OCI-LY7 (cell line): Measurements from ENCODE around the gene ERCC5. TPM values are rescaled to one million over a fixed set of nuclear protein-coding genes. Genes with fewer than 3 reads are reported as not detected.

Experiments
- BruUV-seq: library from RNA; stranded (reverse); fragments of 400-500 nt; replicated peaks from 2 replicates; lab custom pipeline; 2021; lab: Mats Ljungman, UMichigan
- CTCF ChIA-PET: fragments of 300-600 bp; sonication (Branson Sonifier 250); formaldehyde crosslinking; loops from one replicate; lab custom pipeline; 2022; ENCODE audit warnings: antibody characterized with exemption; ENCODE audit not compliant: unreplicated experiment; lab: Charles Lee
- POLR2A ChIA-PET: fragments of 300-600 bp; sonication (Branson Sonifier 250); formaldehyde crosslinking; loops from one replicate; lab custom pipeline; 2022; ENCODE audit warnings: antibody characterized with exemption; lab: Charles Lee
- DNase-seq: peaks from one replicate; pipeline ENCODE4 v3.0.0-alpha.2; 2015; ENCODE audit warnings: low spot score
- H2AFZ ChIP-seq: fragments of 200-600 bp; sonication (generic), shearing (Covaris generic); 2 replicates; pipeline ENCODE4 v1.6.1; 2014; ENCODE audit warnings: mild to moderate bottlenecking, antibody characterized with exemption, low read length, moderate library complexity
- H3K27ac ChIP-seq: fragments of 200-600 bp; sonication (generic); 2 replicates; pipeline ENCODE4 v1.5.1; 2014; ENCODE audit warnings: mixed run types, low read depth, mild to moderate bottlenecking, moderate library complexity, low read length, inconsistent platforms; ENCODE audit not compliant: poor library complexity, severe bottlenecking
- H3K36me3 ChIP-seq: fragments of 200-600 bp; sonication (generic); 2 replicates; pipeline ENCODE4 v1.6.1; 2014; ENCODE audit warnings: mild to moderate bottlenecking, antibody characterized with exemption, low read length, moderate library complexity, mixed read lengths; ENCODE audit not compliant: insufficient read depth
- H3K4me1 ChIP-seq: fragments of 200-600 bp; sonication (generic); 2 replicates; pipeline ENCODE4 v1.5.1; 2014; ENCODE audit warnings: mild to moderate bottlenecking, low read length; ENCODE audit not compliant: insufficient read depth, poor library complexity, severe bottlenecking
- H3K4me2 ChIP-seq: fragments of 200-600 bp; sonication (generic); 2 replicates; pipeline ENCODE4 v1.6.1; 2014; ENCODE audit warnings: mild to moderate bottlenecking, low read length
- H3K4me3 ChIP-seq: fragments of 200-600 bp; sonication (generic); 2 replicates; pipeline ENCODE4 v1.5.1; 2014; ENCODE audit warnings: mild to moderate bottlenecking, low read depth, low read length; ENCODE audit not compliant: poor library complexity, severe bottlenecking
- H3K79me2 ChIP-seq: fragments of 200-600 bp; sonication (generic); 2 replicates; pipeline ENCODE4 v1.6.1; 2016; ENCODE audit warnings: low read depth, mild to moderate bottlenecking, low read length, moderate library complexity, mixed read lengths; ENCODE audit not compliant: insufficient read depth
- H3K9me2 ChIP-seq: fragments of 200-600 bp; sonication (generic); 2 replicates; pipeline ENCODE4 v1.6.1; 2016; ENCODE audit warnings: mild to moderate bottlenecking, low read length, mixed read lengths; ENCODE audit not compliant: insufficient read depth
- H3K9me3 ChIP-seq: fragments of 200-600 bp; sonication (generic); 2 replicates; pipeline ENCODE4 v1.6.1; 2014; ENCODE audit warnings: mild to moderate bottlenecking, mixed run types, low read length, mixed read lengths
- H4K20me1 ChIP-seq: fragments of 200-600 bp; sonication (generic); 2 replicates; pipeline ENCODE4 v1.6.1; 2014; ENCODE audit warnings: mild to moderate bottlenecking, antibody characterized with exemption, low read length, moderate library complexity, mixed read lengths; ENCODE audit not compliant: insufficient read depth
- EZH2phosphoT487 ChIP-seq: fragments of 200-600 bp; sonication (generic); IDR thresholded peaks from 2 replicates; pipeline ENCODE4 v1.6.1; 2018; ENCODE audit warnings: low read depth, borderline replicate concordance, mild to moderate bottlenecking, mixed run types, antibody characterized with exemption, low read length, moderate library complexity, mixed read lengths
- intact Hi-C: fragments of 100-400 bp; cut with micrococcal nuclease; formaldehyde crosslinking; loops from one replicate; pipeline ENCODE4 v1.10.0; 2022; ENCODE audit not compliant: unreplicated experiment
- total RNA-seq, 2 experiments: library from RNA; depleted of rRNA in 1 of 2; stranded (reverse); fragments of >200 nt in 1 of 2; shearing (Covaris generic) in 1 of 2; gene quantifications; 2 replicates each; pipeline ENCODE4 v1.2.3, GENCODE V29; 2014 to 2022
- TF ChIP-seq, protein P1 (sequence below): fragments of 200-600 bp; sonication (generic); conservative IDR thresholded peaks from 2 replicates; pipeline ENCODE4 v1.5.1; 2014; ENCODE audit warnings: mild to moderate bottlenecking, antibody characterized with exemption, low read length, moderate library complexity, mixed read lengths

Gene ERCC5
- total RNA-seq, 2 experiments from 2014 or later, result 37.9 to 38.5 TPM

DNA sequence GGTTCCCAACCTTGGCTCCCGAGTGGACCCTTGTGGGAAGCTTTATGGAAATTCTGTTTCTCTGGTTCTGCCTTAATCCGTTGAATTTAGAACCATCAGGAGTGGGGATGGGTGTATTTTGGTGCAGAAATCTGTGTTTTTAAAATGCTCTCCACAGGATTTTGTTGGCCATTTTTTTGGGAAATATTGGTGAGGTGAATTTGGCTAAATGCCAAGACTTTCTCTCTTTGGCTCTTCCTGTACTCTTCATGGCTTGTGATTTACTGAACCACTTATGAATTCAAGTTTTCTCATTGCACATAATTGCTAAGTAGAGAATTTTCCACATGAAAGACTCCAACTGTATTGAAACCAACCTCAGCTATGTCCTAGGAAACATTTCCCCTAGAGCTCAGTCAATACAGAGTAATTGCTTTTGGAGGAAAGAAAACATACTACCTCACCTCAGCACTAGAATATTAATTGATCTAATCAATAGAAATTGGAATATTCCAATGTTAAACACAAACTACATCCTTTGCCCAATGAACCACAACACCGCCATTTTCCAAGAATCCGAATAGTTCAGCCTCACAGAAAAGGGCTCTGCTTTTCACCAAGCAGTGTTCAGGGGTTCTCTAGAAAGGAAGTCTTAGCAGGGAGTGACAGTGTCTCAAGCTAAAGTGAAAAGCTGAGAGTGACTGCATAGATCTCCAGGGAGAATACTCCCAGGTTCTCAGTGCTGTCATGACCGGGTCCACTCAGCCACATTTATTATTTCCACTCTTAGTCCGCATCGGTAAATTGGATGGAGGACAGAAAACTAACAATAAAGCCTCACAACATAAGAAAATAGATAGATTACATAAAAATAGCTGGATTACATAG, 60.3 kb downstream of the ERCC5 start:
- TF ChIP-seq, protein P1, sequence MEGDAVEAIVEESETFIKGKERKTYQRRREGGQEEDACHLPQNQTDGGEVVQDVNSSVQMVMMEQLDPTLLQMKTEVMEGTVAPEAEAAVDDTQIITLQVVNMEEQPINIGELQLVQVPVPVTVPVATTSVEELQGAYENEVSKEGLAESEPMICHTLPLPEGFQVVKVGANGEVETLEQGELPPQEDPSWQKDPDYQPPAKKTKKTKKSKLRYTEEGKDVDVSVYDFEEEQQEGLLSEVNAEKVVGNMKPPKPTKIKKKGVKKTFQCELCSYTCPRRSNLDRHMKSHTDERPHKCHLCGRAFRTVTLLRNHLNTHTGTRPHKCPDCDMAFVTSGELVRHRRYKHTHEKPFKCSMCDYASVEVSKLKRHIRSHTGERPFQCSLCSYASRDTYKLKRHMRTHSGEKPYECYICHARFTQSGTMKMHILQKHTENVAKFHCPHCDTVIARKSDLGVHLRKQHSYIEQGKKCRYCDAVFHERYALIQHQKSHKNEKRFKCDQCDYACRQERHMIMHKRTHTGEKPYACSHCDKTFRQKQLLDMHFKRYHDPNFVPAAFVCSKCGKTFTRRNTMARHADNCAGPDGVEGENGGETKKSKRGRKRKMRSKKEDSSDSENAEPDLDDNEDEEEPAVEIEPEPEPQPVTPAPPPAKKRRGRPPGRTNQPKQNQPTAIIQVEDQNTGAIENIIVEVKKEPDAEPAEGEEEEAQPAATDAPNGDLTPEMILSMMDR, result no peak
- TF ChIP-seq EZH2phosphoT487, result no peak
- Histone ChIP-seq H3K4me1 (peaks cover 3% of the 10 kb centered on the region), H3K36me3 (no peaks in the 10 kb centered on the region), H3K79me2 (no peaks in the 10 kb centered on the region), H3K4me3 (no peak overlapping the region), H3K9me3 (no peaks in the 10 kb centered on the region), H4K20me1 (no peaks in the 10 kb centered on the region), H3K9me2 (no peaks in the 10 kb centered on the region), H3K4me2 (no peak overlapping the region), H3K27ac (no peak overlapping the region), H2AFZ (no peak overlapping the region)
- ChIA-PET CTCF (no interaction called here), POLR2A (interaction anchor here (1.0 kb wide), 1 partner anchor 10 kb away, joined by 4 read pairs; no protein-coding TSS in a partner anchor)
- DNase-seq, result no peak
- no TSS peak for BruUV-seq
- intact Hi-C loops, result no loop called here

DNA sequence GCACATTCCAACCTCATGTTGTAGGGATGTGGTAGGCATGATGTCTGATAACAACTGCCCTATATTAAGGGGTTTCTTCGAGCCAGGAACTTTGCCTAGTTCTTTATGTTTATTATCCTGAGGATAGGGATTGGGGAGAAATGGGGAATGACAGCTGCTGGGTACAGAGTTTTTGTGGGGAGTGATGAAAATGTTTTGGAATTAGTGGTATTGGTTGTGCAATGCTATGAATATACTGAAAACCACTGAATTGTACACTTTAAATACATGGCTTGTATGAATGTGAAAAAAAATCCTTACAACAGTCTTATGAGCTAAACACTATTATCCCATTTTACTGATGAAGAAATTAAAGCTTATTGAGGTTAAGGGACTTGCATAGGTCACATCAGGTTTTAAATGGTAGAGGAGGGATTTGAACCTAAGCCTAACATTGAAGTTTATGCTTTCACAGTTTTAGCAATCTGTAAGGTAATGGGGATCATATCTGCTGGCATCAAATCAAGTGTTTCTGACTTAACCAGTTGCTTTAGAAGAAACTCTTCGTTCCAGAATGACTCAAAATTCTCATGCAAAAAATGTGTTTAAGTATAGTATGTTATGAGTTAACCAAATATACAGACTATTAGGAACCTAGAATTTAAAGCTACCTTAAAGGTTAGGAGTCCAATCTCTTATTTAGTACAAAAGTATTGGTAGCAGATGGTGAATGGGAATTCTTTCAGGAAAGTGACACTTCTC, 61.4 kb downstream of the ERCC5 start:
- intact Hi-C loops, result no loop called here
- ChIA-PET CTCF (no interaction called here), POLR2A (interaction anchor here (0.7 to 1.0 kb wide), 2 partner anchors 11 to 22 kb away, joined by 4 to 6 read pairs; no protein-coding TSS in a partner anchor)
- H3K79me2 ChIP-seq, result no peaks in the 10 kb centered on the region
- DNase-seq, result no peak
- H3K4me2 ChIP-seq, result no peak overlapping the region
- no peak for TF ChIP-seq EZH2phosphoT487
- TF ChIP-seq, protein P1, result no peak
- no peaks in the 10 kb centered on the region for H4K20me1 ChIP-seq
- no peak overlapping the region for H3K4me3 ChIP-seq
- BruUV-seq, result no TSS peak
- H3K4me1 ChIP-seq, result peaks cover 3% of the 10 kb centered on the region
- no peaks in the 10 kb centered on the region for H3K36me3 ChIP-seq
- H3K27ac ChIP-seq, result no peak overlapping the region
- no peak overlapping the region for H2AFZ ChIP-seq
- no peaks in the 10 kb centered on the region for H3K9me3 ChIP-seq
- H3K9me2 ChIP-seq, result no peaks in the 10 kb centered on the region
